ENCODE data around the gene SYT15.
"Not testable (repeated sequence)": the region's sequence is repeated elsewhere in the genome, so short reads cannot be mapped to it uniquely, and the experiment has no call there.

Gene SYT15

DNA sequence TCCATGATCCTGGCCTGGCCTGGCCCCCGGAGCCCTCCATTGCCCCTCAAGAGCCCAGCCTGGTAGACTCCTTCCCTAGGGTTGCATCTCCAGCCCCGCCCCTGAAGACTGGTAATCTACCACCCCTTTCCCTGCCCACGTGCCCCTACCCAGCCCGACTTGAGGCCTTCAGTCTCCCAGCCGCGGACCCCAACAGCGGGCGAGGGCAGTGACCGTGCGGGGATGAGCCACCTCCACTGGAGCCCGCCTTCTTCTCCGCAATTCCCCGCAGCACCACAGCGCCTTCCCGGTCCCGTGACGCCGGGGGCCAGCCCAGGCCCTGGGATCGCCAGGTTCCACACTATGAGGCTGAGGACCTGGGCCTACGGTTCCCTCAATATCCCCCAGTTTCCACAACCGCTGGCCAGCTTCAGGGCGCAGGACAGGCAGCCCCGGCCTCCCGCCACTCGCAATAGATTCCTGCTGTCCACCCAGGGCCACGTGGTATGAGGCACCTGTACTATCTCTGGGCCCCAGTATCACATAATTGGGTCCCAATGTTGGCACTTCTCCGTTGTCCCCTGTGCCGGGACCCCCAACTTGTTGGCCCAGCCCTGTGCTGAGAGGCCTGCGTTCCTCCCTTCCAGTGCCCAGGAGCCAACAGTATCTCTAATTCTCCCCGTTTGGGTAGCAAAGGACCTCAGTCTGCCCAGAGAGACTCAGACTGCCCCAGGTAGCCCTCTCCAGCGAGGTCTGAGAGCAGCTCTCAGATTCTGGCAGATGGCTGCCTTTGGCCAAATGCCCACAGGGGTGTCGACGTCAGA is 21.4 kb upstream of the SYT15 start:
- no peak for DNase-seq

DNA sequence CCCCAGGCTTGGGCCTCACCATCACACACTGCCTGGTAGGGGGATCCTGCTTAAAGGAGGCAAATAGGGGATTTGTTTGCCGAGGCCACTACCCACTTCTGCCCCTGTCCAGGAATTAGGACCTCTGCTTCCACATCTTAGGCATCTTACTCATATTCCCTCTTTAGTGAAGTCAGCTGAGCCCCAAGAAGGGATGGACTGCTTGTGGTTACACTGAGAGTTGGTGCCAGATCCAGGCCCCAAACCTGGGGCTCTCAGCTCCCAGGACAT is 20.9 kb upstream of the SYT15 start:
- no peak for DNase-seq

- DNase-seq, result no peak
Measured at GRCh38 chr10:46558392-46559185, 20.3 kb upstream of the SYT15 start.

DNA sequence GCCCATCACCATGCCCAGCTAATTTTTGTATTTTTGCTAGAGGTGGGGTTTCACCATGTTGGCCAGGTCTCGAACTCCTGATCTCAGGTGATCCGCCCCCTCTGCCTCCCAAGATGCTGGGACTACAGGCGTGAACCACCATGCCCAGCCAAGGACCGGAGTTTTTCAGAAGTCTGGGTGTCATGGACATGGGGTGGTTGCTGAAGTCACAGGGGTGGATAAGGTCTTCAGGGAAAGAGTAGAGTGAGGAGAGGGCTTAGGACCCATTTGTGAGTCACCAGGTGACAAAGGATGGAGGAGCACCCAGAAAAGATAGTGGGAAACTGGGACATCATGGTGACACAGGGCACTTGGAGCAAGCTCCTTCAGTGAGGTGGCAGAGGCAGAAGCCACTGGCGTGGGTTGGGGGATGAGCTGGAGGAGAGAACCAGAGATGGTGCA is 19.7 kb upstream of the SYT15 start:
- DNase-seq, result no peak

DNA sequence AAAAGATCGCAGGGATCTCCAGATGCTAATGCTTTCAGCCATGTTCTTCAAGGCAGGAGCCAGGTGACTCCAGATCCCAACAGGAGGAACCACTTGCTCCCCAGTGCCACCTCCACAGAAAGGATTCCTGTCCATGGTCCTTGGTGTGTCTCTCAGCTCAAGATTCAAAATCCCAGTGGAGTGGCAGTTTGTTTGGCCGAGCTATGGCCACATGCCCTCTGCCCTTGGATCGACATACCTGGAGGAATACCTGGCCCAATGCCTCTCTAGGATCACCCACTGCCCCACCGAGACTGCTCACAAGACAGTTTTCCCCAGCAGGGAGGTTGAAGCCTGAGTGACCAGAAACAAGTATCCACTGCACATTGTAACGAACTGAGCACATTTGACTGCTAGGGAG is 18.5 kb upstream of the SYT15 start:
- DNase-seq, result no peak

- DNase-seq, result no peak
Measured at GRCh38 chr10:46560952-46561351, 18.0 kb upstream of the SYT15 start.

DNA sequence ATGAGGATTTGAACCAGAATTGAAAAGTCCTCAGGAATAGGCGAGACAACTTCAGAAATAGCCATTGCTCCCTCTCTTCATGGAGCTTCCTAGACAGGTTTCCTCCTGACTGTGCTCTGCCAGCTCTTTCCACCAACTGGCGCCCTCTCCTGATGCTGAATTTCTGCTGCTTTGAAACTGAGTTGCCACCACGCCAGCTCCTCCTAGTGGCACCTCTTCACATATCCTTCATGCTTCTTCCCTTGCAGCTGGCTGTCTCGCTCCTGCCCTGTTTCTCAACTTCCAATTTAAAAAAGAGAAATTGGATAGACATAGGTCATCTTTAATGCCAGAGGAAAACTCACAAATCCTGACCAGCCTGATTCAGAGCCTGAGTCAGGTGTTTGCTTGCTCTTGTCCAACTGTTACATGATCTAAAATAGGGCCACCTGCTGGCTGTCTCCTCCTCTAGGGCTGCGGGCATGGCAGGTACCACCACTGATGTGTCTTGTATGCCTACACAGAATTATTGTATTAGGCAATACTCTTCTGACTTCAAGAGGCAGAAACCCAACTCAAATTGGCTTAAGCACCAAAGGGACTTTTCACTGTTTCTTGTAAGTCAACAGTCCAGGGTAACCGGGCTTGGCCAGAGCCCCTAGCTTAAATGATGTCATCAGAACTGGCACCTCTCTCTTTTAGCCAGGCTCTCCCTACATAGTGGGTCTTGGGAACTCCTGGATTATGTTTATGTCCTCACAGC is 13.2 kb upstream of the SYT15 start:
- DNase-seq, result not testable (repeated sequence)

DNA sequence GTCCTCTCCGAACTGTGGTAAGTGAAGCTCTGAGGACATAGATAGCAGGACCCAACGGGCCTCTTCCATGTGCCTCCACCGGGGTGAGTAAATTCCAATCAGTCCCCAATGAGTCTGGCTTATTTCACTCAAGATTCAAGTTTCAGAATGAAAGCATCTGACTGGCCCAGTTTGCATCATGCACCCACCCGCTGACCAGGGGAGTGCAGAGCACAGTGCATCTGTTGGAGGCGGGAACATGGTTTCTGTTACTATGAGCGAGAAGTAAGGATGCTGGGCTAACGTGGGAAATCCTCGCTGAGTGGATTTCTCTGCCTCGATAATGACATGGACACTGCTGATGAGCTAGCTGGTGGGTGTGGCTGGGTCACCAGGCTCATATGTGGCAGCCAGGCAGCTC is 11.8 kb upstream of the SYT15 start:
- not testable (repeated sequence) for DNase-seq

GRCh38 chr10:46570655-46571054 is 8.3 kb upstream of the SYT15 start:
- not testable (repeated sequence) for DNase-seq

DNA sequence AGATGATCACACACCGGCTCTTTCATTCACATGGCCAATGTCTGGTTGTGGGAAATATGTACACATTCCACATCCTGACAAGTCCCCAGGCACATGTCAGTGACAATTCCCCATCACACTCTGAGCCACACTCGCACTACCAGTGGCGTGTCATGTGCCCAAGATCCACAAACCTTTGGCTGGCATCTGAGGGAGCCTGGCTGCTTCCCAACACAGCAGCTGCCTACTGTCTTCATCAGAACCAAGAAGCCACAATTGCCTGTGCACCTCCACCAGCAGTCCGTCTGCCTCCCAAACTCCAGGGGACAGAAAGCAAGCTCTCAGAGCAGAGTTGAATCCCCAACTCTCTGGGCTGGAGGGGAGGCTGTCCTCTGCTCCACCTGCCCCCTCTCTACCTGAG is 6.2 kb upstream of the SYT15 start:
- not testable (repeated sequence) for DNase-seq

DNA sequence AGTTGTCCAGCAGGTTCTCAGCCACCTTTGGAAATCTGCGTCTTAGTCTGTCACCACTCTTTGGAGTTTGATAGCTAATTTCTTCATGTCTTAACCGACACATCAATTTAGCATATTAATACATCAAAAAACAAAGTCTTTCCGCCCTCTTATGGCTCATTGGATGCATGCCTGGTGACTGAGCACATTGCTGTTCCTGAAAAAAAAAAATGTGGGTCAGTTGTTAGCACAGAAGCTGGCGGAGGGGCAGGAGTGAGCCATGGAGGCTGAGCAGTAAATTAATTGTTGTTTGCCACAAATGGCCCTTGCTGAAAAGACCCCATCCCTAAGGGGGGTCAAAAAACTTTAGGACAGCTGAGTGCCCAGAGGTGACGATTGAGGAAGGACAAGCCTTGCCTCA is 5.6 kb upstream of the SYT15 start:
- not testable (repeated sequence) for DNase-seq

- DNase-seq, result not testable (repeated sequence)
Measured at GRCh38 chr10:46573884-46574283, 5.0 kb upstream of the SYT15 start.

- not testable (repeated sequence) for DNase-seq
Measured at GRCh38 chr10:46577624-46578473, 1.1 kb upstream of the SYT15 start.

GRCh38 chr10:46579378-46579777 is 450 bp downstream of the SYT15 start:
- DNase-seq, result not testable (repeated sequence)

DNA sequence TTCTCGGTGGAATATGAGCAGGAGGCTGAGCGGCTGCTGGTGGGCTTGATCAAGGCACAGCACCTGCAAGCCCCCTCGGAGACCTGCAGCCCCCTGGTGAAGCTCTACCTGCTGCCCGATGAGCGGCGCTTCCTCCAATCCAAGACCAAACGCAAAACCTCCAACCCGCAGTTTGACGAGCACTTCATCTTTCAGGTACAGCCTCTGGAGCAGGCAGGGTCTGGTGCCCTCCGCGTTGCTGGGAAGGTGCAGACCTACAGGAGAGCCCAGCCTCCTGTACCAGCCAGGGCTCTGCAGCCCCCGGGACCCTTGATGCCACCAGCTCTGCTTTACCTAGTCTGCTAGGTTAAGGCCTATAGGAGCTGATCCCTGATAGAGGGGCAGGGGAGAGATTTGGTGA is 3.1 kb downstream of the SYT15 start:
- DNase-seq, result not testable (repeated sequence)

DNA sequence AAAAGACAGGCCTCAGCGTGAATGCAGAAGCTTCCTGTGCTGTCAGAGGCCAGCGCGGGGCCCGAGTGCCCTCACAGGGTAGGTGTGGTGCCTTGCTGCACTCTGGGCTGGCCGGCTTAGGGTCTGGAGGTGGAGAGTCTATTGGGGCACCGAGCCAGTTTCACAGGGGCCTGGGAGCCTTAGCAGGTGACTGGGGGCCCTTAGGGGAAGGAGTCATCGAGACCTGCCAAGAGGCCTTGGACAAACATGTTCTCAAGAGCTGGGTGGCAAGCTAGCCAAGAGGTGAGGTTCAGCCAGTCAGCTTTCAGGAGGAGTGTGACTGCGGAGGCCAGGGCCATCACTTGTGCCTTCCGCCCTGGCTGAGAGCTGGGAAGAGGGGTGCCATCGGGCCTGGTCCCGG is 3.6 kb downstream of the SYT15 start:
- not testable (repeated sequence) for DNase-seq

GRCh38 chr10:46584196-46584595 is 5.3 kb downstream of the SYT15 start:
- not testable (repeated sequence) for DNase-seq

DNA sequence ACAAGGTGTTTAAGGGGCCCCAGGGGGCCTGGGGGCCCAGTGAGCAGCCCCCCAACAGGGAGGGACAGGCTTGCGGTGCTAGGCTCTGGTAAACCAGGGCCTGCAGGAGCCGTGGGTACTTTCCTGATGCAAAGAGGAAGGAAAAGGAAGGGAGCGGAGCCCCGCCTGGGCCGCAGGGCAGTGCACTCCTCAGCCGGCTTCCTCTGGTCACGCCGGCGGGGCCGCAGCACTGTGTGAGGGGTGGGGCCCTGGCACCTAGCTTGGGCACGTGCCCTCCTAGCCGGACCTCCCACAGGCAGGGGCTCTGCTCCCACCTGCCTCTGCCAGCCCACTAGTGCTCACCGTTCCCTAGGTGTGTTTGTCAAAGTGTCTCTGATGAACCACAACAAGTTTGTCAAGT is 6.3 kb downstream of the SYT15 start:
- DNase-seq, result not testable (repeated sequence)

DNA sequence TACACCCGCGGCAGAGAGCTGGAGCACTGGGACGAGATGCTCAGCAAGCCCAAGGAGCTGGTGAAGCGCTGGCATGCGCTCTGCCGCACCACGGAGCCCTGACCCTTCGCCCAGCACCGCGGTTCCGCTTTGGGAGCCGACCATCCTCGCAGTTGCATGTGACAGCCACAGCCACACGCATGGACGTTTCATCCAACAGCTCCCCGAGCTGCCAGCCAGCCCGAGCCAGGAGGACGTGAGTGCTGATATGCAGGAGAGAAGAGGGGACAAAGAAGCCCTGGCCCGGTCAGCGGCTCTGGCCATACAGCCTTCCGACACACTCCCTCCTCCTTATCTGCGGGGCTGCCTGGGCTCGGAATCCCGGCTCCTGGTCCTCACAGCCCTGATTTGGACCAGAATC is 8.6 kb downstream of the SYT15 start:
- not testable (repeated sequence) for DNase-seq

GRCh38 chr10:46588221-46588620 is 9.3 kb downstream of the SYT15 start:
- DNase-seq, result not testable (repeated sequence)

GRCh38 chr10:46589589-46589988 is 10.7 kb downstream of the SYT15 start:
- not testable (repeated sequence) for DNase-seq

- not testable (repeated sequence) for DNase-seq
Measured at GRCh38 chr10:46591053-46591452, 12.1 kb downstream of the SYT15 start.

GRCh38 chr10:46593307-46593706 is 14.4 kb downstream of the SYT15 start:
- not testable (repeated sequence) for DNase-seq

Measured in DMS79 (cell line).